Astrocyte (in vitro differentiated cells and primary cell): ENCODE results near the gene TFF3.

Experiments
- EZH2 ChIP-seq: IDR thresholded peaks from 2 replicates; pipeline ENCODE4 v1.6.1; 2012; ENCODE audit warnings: mild to moderate bottlenecking, low read length, inconsistent platforms; ENCODE audit not compliant: insufficient read depth
- TF ChIP-seq, protein P1 (sequence below): IDR thresholded peaks from 2 replicates; pipeline ENCODE4 v1.5.1; 2011; ENCODE audit warnings: low read depth, mild to moderate bottlenecking, inconsistent platforms, low read length, moderate library complexity; ENCODE audit not compliant: insufficient read depth

DNA sequence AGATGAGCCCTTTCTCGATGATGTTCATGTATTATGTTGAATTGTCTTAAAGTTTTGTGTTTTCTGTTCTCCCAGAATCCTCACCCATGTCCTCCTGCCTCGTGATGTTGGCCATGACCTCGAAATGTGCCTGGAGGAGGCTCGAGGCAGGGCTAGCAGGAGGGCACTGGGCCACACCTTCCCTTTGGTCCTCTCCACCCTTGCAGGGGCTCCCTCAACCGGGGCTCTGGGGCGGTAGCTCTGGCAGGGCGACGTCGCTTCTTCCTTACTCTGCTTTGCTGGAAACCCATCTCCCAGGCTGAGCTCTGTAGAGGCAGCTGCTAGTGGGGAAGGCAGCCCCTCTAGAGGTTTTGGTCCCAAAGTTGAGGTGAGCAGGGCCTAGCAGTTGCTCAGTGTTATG, 14.3 kb downstream of the TFF3 start:
- TF ChIP-seq, protein P1, sequence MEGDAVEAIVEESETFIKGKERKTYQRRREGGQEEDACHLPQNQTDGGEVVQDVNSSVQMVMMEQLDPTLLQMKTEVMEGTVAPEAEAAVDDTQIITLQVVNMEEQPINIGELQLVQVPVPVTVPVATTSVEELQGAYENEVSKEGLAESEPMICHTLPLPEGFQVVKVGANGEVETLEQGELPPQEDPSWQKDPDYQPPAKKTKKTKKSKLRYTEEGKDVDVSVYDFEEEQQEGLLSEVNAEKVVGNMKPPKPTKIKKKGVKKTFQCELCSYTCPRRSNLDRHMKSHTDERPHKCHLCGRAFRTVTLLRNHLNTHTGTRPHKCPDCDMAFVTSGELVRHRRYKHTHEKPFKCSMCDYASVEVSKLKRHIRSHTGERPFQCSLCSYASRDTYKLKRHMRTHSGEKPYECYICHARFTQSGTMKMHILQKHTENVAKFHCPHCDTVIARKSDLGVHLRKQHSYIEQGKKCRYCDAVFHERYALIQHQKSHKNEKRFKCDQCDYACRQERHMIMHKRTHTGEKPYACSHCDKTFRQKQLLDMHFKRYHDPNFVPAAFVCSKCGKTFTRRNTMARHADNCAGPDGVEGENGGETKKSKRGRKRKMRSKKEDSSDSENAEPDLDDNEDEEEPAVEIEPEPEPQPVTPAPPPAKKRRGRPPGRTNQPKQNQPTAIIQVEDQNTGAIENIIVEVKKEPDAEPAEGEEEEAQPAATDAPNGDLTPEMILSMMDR = no peak
- no peak for TF ChIP-seq EZH2
